RWPE2 (cell line): ENCODE data around the gene IRAG1.

Source experiments
- ATAC-seq: fragments of 200-7000 bp; cut with Tn5 transposase; 3 replicates; pipeline ENCODE4 v1.9.1; 2021; ENCODE audit warnings: low read depth
- DNase-seq: peaks from one replicate; pipeline ENCODE4 v3.0.0-alpha.2; 2020; ENCODE audit warnings: low spot score
- H3K27ac ChIP-seq: fragments of 450-650 bp; 2 replicates; pipeline ENCODE4 v1.5.1; 2017; ENCODE audit warnings: mild to moderate bottlenecking; ENCODE audit not compliant: poor library complexity, severe bottlenecking
- H3K27me3 ChIP-seq: fragments of 250-450 bp; sonication (Bioruptor Pico); 2 replicates; pipeline ENCODE4 v1.5.1; 2021; ENCODE audit warnings: mild to moderate bottlenecking, moderate library complexity; ENCODE audit not compliant: insufficient read depth, poor library complexity, severe bottlenecking
- H3K36me3 ChIP-seq: fragments of 250-450 bp; sonication (Bioruptor Pico); 2 replicates; pipeline ENCODE4 v1.5.1; 2020; ENCODE audit warnings: low read depth, mild to moderate bottlenecking, moderate library complexity
- H3K4me1 ChIP-seq: fragments of 250-450 bp; sonication (Bioruptor Pico); 2 replicates; pipeline ENCODE4 v1.5.1; 2021; ENCODE audit warnings: mild to moderate bottlenecking, moderate library complexity; ENCODE audit not compliant: insufficient read depth, poor library complexity, severe bottlenecking
- H3K4me3 ChIP-seq: fragments of 250-450 bp; sonication (Bioruptor Pico); 2 replicates; pipeline ENCODE4 v1.5.1; 2021; ENCODE audit warnings: mild to moderate bottlenecking, moderate library complexity; ENCODE audit not compliant: severe bottlenecking
- H3K9me3 ChIP-seq: fragments of 250-450 bp; sonication (Bioruptor Pico); 2 replicates; pipeline ENCODE4 v1.5.1; 2021; ENCODE audit warnings: mild to moderate bottlenecking, moderate library complexity; ENCODE audit not compliant: severe bottlenecking
- CTCF ChIP-seq: fragments of 450-650 bp; IDR thresholded peaks from one replicate; pipeline ENCODE4 v1.5.1; 2017; ENCODE audit warnings: mild to moderate bottlenecking, moderate library complexity; ENCODE audit not compliant: poor library complexity, severe bottlenecking

The IRAG1 gene

GRCh38 chr11:10727146-10727851 lies 33.7 kb upstream of the IRAG1 start:
- no peak for DNase-seq

GRCh38 chr11:10725907-10726253 lies 32.3 kb upstream of the IRAG1 start:
- TF ChIP-seq CTCF = no peak
- ATAC-seq = no peak
- DNase-seq = no peak
- no peak overlapping the region for H3K27ac ChIP-seq
- H3K4me3 ChIP-seq = no peak overlapping the region
- H3K36me3 ChIP-seq = no peaks in the 10 kb centered on the region
- H3K4me1 ChIP-seq = peaks cover 4% of the 10 kb centered on the region
- no peaks in the 10 kb centered on the region for H3K27me3 ChIP-seq
- no peaks in the 10 kb centered on the region for H3K9me3 ChIP-seq

More at GRCh38 chr11:10727146-10727851, 33.7 kb upstream of the IRAG1 start:
- Histone ChIP-seq H3K4me1 (peaks cover 4% of the 10 kb centered on the region), H3K36me3 (no peaks in the 10 kb centered on the region), H3K9me3 (no peaks in the 10 kb centered on the region), H3K27ac (no peak overlapping the region), H3K4me3 (no peak overlapping the region), H3K27me3 (no peaks in the 10 kb centered on the region)
- ATAC-seq = no peak
- TF ChIP-seq CTCF = no peak

- no peak overlapping the region for H3K27ac ChIP-seq
- no peaks in the 10 kb centered on the region for H3K27me3 ChIP-seq
- no peak for TF ChIP-seq CTCF
- H3K4me1 ChIP-seq = peaks cover 4% of the 10 kb centered on the region
- DNase-seq (no peak), ATAC-seq (peak; percentile 90)
- no peak overlapping the region for H3K4me3 ChIP-seq
- H3K9me3 ChIP-seq = no peaks in the 10 kb centered on the region
- H3K36me3 ChIP-seq = no peaks in the 10 kb centered on the region
Observed at GRCh38 chr11:10725114-10725906, 31.8 kb upstream of the IRAG1 start.

- Histone ChIP-seq H3K36me3 (no peaks in the 10 kb centered on the region), H3K27ac (no peak overlapping the region), H3K9me3 (no peaks in the 10 kb centered on the region), H3K27me3 (no peaks in the 10 kb centered on the region), H3K4me1 (peaks cover 4% of the 10 kb centered on the region), H3K4me3 (no peak overlapping the region)
- TF ChIP-seq CTCF = no peak
- DNase-seq (no peak), ATAC-seq (no peak)
Observed at GRCh38 chr11:10722307-10722706, 28.8 kb upstream of the IRAG1 start.
